GM19463 (cell line): ENCODE data around the gene MAPK10.
"Not testable (repeated sequence)": the region's sequence is repeated elsewhere in the genome, so short reads cannot be mapped to it uniquely, and the experiment has no call there.

Experiments used
- ATAC-seq: cut with Tn5 transposase; IDR thresholded peaks from one replicate; pipeline ENCODE4 v1.9.1; 2021; ENCODE audit warnings: mild to moderate bottlenecking, moderate library complexity; ENCODE audit not compliant: unreplicated experiment

MAPK10 gene

GRCh38 chr4:86218746-86219473 is 140.9 kb downstream of the MAPK10 start:
- no peak for ATAC-seq

- ATAC-seq, result no peak
Measured at GRCh38 chr4:86203176-86203575, 156.7 kb downstream of the MAPK10 start.

- ATAC-seq, result no peak
Measured at GRCh38 chr4:86185659-86186058, 174.2 kb downstream of the MAPK10 start.

GRCh38 chr4:86184901-86185285 is 175.0 kb downstream of the MAPK10 start:
- no peak for ATAC-seq

GRCh38 chr4:86184216-86184900 is 175.5 kb downstream of the MAPK10 start:
- ATAC-seq, result no peak

GRCh38 chr4:86181585-86181984 is 178.3 kb downstream of the MAPK10 start:
- no peak for ATAC-seq

GRCh38 chr4:86178211-86178610 is 181.6 kb downstream of the MAPK10 start:
- no peak for ATAC-seq

- ATAC-seq, result no peak
Measured at GRCh38 chr4:86174506-86174905, 185.3 kb downstream of the MAPK10 start.

- not testable (repeated sequence) for ATAC-seq
Measured at GRCh38 chr4:86168335-86168734, 191.5 kb downstream of the MAPK10 start.

GRCh38 chr4:86160426-86160825 is 199.4 kb downstream of the MAPK10 start:
- no peak for ATAC-seq

GRCh38 chr4:86159216-86159615 is 200.6 kb downstream of the MAPK10 start:
- no peak for ATAC-seq

- ATAC-seq, result no peak
Measured at GRCh38 chr4:86156531-86156930, 203.3 kb downstream of the MAPK10 start.

GRCh38 chr4:86155766-86156165 is 204.1 kb downstream of the MAPK10 start:
- ATAC-seq, result no peak

- ATAC-seq, result no peak
Measured at GRCh38 chr4:86152454-86152853, 207.4 kb downstream of the MAPK10 start.

GRCh38 chr4:86151196-86151595 is 208.7 kb downstream of the MAPK10 start:
- ATAC-seq, result no peak

- ATAC-seq, result no peak
Measured at GRCh38 chr4:86141161-86141560, 218.7 kb downstream of the MAPK10 start.

GRCh38 chr4:86132468-86132867 is 227.4 kb downstream of the MAPK10 start:
- no peak for ATAC-seq

GRCh38 chr4:86131456-86131855 is 228.4 kb downstream of the MAPK10 start:
- no peak for ATAC-seq

GRCh38 chr4:86130160-86130933 is 229.5 kb downstream of the MAPK10 start:
- ATAC-seq, result no peak

- no peak for ATAC-seq
Measured at GRCh38 chr4:86129546-86129945, 230.3 kb downstream of the MAPK10 start.

GRCh38 chr4:86122404-86122803 is 237.4 kb downstream of the MAPK10 start:
- ATAC-seq, result no peak

GRCh38 chr4:86118711-86119110 is 241.1 kb downstream of the MAPK10 start:
- no peak for ATAC-seq
